SH-SY5Y (cell line): Measurements from ENCODE around the gene PRRG2.

Experiments used
- GATA2 ChIP-seq: IDR thresholded peaks from 2 replicates; pipeline ENCODE4 v1.6.1; 2011; ENCODE audit warnings: mild to moderate bottlenecking, low read depth, low read length
- GATA3 ChIP-seq: IDR thresholded peaks from 2 replicates; pipeline ENCODE4 v1.6.1; 2011; ENCODE audit warnings: low read depth, mild to moderate bottlenecking, low read length, moderate library complexity

The PRRG2 gene

DNA sequence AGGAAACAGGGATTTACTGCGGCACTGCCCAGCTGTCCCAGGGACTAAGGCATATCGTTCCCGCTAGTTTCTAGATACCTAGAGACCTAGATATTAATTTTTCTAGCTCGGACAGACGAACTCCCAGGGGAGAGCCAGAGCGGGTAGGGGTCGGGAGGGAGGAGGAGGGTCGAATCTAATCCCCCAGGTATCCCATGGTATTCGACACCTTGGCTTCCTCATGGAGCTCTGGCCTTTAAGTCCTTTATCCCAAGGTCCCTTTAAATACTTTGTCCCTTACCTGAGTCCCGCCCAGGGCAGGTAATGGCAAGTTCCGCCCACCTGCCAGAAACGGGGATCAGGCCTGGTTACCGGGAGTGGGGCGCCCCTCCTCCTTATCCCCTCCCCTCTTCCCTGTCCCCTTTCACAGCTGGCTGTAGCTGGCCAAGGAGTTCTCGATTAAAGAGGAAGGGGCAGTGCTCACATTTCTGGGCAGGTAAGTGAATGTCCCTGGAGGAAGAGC lies at the start of gene PRRG2:
Gene PRRG2 (plus strand): TSS at position 310 of the 502 bp plus-strand sequence. CDS start 1,904 bp downstream, outside the sequence.
- TF ChIP-seq GATA2 = no peak
- no peak for TF ChIP-seq GATA3

DNA sequence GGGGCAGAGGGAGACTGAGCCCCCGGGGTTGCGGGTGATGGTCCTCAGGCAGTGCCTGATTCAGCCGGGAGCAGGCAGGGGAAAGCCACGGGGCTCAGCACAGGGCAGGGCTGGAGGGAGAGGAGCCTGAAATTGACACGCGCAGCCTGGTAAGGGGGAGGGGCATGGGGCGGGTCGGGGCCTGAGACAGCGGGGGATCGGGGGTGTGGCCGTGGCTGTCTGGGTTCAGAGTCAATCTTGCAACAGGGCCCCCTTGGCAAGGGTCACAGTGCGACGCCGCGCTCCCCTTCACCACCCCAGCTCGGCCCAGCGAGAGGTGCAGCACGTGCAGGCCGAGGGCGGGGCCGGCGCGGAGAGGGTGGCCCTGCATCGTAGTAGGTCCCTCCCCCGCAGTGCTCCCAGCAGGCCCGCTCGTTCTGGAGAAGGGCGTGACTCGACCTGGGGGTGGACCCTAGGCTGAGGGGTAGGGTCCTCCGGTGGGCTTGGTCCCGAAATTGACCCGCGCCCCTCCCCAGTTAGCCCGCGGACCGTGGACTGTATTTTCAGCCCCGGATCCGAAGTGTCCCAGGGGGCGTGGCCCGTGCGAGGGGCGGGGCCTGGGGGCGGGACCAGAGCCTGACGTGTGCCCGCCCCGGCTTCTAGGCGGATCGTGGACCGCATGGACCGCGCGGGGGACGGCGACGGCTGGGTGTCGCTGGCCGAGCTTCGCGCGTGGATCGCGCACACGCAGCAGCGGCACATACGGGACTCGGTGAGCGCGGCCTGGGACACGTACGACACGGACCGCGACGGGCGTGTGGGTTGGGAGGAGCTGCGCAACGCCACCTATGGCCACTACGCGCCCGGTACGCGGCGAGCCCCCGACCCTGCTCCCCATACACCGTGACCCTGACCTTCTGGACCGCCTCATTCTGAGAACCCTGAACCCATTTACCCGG lies 47.3 kb upstream of the PRRG2 start:
- TF ChIP-seq GATA3 (no peak), GATA2 (no peak)

DNA sequence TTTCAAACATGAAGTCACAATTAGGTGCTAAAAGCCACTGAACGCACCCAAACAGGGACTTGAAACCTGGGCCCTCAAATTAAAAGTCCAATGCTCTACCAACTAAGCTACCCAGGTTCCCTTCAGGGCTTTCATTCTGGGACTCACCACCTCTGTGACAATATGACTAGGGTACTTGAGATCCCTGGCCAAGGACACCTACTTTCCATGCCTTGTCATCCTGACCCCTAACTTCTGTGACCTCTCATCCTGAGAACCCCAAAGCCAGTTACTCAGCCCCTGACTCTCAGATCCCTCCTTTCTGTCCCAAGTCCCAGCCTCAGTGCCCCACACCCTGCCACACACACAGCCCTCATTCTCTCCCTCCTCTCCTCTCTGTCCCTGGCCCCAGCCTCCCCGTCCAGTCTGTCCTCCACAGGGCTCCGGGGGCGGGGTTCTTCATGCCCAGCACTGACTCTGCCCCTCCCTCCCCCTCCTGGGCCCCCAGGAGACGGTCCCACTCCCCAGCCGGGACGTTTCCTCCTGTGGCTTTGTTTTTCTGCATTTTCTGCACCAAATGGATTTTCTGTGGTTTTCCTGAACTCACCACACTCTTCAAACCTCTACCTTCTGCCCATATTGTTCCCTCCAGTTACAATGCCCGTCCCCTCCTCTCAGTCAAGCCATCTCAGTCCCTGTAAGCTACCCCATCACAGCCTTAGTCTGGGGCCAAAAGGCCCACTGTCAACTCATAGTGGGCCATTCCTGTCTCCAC lies 46.3 kb upstream of the PRRG2 start:
- TF ChIP-seq GATA2 (no peak), GATA3 (no peak)

DNA sequence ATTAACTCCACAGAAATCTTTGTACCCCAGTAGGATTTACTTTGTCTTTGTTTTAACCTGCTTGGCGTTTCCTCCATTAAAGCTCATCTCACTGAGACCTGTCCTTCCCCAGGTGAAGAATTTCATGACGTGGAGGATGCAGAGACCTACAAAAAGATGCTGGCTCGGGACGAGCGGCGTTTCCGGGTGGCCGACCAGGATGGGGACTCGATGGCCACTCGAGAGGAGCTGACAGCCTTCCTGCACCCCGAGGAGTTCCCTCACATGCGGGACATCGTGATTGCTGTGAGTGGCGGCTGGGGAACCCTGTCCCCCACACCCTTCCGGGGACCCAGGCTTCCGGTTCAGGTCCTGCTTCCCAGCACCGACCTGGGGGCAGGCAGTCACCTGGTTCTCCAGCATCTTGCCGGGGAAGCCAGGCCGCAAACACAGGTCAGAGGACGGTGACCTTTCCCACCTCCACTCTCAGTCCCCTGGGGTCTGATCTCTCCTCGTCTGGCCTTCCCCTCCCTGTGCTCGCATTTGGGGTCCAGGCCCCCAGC lies 44.1 kb upstream of the PRRG2 start:
- no peak for TF ChIP-seq GATA2
- TF ChIP-seq GATA3 = no peak

DNA sequence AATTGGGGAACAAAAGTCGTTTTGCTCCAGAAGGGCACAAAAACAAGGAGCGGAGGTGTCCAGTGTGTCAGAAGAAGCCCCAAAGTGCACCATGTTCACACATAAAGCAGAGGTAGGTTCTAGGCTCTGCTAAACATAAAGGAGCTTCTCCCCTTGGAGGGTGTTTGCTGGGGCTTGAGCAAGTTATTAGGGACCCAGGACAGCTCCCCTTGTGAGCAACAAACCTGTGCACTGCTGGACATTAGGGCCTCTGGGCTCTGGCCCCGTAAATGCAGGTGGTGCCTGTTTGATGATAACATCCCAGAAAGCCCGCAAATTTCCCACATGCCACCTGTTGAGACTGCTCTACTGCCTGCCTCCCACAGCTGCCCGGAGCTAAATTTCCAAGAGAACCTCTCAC lies 42.5 kb upstream of the PRRG2 start:
- no peak for TF ChIP-seq GATA2
- no peak for TF ChIP-seq GATA3

DNA sequence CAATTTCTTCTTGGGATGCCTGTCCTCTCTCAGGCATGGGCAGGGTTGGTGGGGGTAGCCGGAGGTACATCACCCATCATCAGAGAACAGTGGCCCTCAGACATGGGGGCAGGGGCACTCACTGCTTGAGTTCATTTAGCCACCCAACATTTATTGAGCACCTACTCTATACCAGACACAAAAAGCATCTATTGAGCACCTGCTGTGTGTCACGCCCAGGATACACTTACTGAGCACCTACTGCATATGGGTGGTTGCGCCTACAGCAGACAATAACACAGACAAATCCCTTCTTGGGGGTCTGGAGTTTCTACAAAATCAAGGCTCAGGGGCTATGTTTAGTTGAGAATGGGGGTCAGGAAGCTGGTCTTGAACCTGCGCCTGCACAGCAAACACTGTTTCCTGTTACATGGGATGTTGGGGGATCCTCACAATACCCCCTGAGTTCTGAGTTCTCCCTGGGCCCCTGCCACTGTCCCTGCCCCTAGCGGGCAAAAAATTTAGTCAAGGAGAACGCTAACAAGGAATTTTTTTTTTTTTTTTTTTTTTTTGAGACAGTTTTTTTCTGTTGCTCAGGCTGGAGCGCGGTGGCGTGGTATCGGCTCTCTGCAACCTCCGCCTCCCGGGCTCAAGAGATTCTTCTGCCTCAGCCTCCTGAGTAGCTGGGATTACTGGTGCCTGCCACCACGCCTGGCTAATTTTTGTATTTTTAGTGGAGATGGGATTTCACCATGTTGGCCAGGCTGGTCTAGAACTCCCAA lies 41.7 kb upstream of the PRRG2 start:
- TF ChIP-seq GATA2 = no peak
- no peak for TF ChIP-seq GATA3

DNA sequence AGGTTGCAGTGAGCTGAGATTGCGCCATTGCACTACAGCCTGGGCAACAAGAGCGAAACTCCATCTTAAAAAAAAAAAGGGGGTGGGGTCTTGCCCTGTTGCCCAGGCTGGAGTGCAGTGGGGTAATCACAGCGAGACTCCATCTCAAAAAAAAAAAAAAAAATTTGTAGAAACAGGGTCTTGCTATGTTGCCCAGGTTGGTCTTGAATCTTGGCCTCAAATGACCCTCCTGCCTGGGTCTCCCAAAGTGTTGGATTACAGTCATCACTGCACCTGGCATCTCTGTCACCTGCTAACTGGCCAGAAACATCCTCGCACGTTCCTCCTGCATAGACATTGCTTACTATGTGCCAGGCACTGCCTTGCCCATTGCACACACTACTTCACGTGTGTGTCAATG lies 39.2 kb upstream of the PRRG2 start:
- TF ChIP-seq GATA2 = no peak
- TF ChIP-seq GATA3 = no peak

DNA sequence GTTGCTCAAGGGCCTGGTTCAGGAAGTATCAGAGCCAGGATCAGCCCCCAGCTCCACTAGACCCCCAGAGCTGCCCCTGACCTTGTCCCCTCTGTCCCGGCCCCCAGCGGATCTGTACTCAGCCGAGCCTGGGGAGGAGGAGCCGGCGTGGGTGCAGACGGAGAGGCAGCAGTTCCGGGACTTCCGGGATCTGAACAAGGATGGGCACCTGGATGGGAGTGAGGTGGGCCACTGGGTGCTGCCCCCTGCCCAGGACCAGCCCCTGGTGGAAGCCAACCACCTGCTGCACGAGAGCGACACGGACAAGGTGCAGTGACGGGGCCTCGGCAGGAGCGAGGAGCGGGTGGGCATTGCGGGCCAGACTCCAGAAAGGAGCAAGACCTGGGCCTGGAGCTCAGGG lies 38.7 kb upstream of the PRRG2 start:
- no peak for TF ChIP-seq GATA3
- no peak for TF ChIP-seq GATA2

DNA sequence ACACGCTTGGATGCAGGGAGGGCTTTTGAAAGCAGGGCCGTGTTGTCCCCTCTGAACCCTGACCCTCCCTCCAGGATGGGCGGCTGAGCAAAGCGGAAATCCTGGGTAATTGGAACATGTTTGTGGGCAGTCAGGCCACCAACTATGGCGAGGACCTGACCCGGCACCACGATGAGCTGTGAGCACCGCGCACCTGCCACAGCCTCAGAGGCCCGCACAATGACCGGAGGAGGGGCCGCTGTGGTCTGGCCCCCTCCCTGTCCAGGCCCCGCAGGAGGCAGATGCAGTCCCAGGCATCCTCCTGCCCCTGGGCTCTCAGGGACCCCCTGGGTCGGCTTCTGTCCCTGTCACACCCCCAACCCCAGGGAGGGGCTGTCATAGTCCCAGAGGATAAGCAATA lies 38.1 kb upstream of the PRRG2 start:
- TF ChIP-seq GATA2 (no peak), GATA3 (no peak)

DNA sequence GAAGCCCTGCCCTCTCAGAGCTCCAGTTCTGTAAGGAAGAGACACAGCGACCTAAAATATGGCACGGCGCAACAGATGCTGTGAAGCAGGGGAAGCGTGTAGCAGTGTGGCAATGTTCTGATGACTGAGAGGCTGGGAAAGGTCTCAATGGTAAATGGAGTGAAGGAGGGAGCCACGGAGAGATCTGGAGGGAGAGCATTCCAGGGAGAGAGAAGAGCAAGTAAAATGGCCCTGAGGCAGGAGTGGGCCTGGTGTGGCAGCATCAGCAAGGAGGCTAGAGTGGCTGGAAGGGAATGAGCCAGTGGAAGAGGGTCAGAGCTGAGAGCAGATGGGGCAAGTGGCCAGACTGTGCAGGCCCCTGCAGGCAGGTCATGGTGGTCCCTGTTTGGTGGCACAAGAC lies 37.0 kb upstream of the PRRG2 start:
- no peak for TF ChIP-seq GATA2
- no peak for TF ChIP-seq GATA3

DNA sequence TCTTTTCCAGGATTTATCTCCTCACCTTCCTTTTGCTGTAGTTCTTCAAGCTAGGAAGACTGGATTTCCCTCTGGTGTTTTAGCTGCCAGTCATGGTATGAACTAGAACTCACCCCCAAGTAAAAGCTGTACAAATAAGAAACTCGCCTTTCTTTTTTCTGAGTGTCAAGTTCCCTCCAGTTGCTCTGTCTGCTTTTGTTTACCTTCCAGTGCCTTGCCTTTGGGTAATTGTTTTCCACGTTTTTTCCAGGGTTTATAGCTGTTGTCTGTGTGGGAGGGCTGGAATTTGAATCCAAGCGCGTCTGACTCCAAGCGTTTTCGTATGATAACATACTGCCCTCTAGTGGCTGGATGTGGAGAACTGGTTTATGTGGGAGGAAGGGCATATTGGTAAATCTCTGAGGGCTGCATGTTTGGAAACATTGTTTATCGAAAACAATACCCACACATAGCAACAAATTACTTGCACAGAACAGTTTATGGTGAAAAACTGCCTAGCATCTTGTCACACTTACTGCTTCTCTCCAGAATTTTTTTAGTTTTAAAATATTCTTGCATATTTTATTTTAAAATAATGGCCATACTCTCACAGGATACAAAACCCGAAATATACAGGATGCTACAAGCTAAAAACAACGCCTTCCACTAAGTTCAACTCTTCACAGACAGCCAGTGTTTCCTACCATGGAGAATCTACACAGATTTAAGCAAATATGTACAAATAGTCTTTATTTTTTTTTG lies 34.1 kb upstream of the PRRG2 start:
- TF ChIP-seq GATA2 (no peak), GATA3 (no peak)

DNA sequence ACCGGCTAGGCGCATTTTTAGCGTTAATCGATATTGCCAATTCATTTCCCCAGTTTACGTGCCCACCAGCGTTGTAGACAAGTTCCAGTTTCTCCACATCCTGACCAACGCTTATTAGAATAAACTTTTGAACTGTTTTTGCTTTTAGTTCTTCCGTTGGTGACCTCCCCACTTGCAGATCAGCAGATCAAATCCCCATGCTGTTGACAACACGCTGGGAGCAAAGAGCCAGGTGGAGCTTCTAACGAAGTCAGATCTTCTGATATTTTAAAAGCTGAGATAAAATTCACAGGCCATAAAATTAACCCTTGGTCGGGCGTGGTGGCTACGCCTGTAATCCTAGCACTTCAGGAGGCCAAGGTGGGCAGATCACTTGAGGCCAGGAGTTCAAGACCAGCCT lies 32.1 kb upstream of the PRRG2 start:
- TF ChIP-seq GATA2 (no peak), GATA3 (no peak)

DNA sequence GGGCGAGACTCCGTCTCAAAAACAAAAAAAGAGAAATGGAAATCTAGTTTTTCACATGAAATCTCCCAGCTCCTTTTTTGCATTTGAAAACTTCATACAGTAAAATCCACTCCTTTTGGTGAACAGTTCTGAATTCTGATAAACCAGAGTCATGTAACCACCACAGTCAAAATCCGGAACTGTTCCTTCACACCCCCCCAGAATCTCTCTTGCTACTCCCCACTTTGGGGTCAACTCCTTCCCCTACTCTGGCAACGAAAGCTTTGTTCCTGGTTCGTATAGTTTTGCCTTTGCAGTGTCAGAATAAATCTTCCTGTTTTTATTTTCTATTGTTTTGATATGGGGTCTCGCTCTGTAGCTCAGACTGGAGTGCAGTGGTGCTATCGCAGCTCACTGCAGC lies 29.6 kb upstream of the PRRG2 start:
- TF ChIP-seq GATA3 (no peak), GATA2 (no peak)
